Muscle layer of duodenum (tissue), 2 donors: Measurements from ENCODE around the gene EYA3.
"Not testable (repeated sequence)": the region's sequence is repeated elsewhere in the genome, so short reads cannot be mapped to it uniquely, and the experiment has no call there.

Experiments
- H3K27ac ChIP-seq: one replicate; pipeline ENCODE4 v1.7.0; 2013; ENCODE audit warnings: mild to moderate bottlenecking, low read length
- H3K27me3 ChIP-seq: one replicate; pipeline ENCODE4 v1.7.0; 2013; ENCODE audit warnings: low read depth, mild to moderate bottlenecking, control low read depth, low read length
- H3K36me3 ChIP-seq, 2 donors: one replicate each; pipeline ENCODE4 v1.7.0; 2013; ENCODE audit warnings: low read length in 2 of 2, control low read depth in 1 of 2, mild to moderate bottlenecking in 1 of 2; ENCODE audit not compliant: insufficient read depth in 2 of 2, control insufficient read depth in 1 of 2
- H3K4me1 ChIP-seq, 2 donors: one replicate each; pipeline ENCODE4 v1.7.0; 2013; ENCODE audit warnings: low read length in 2 of 2, mild to moderate bottlenecking in 2 of 2, control low read depth in 1 of 2, moderate library complexity in 1 of 2; ENCODE audit not compliant: insufficient read depth in 2 of 2, control insufficient read depth in 1 of 2
- H3K4me3 ChIP-seq, 2 donors: one replicate each; pipeline ENCODE4 v1.7.0; 2013; ENCODE audit warnings: low read length in 2 of 2, low read depth in 1 of 2, mild to moderate bottlenecking in 1 of 2
- H3K9me3 ChIP-seq, 2 donors: one replicate each; pipeline ENCODE4 v1.7.0; 2013; ENCODE audit warnings: low read length in 2 of 2, control low read depth in 1 of 2, mild to moderate bottlenecking in 1 of 2; ENCODE audit not compliant: control insufficient read depth in 1 of 2
- donor health status: healthy.

Gene EYA3

DNA sequence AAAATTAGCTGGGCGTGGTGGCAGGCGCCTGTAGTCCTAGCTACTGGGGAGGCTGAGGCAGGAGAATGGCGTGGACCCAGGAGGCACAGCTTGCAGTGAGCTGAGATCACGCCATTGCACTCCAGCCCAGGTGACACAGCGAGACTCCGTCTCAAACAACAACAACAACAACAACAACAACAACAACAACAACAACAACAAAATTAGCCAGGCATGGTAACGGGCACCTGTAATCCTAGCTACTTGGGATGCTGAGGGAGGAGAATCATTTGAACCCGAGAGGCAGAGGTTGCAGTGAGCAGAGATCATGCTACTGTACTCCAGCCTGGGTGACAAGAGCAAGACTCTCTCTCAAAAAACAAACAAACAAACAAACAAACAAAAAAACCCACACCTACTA lies 85.3 kb downstream of the EYA3 start:
- H3K4me3 ChIP-seq, H3K27me3 ChIP-seq, H3K9me3 ChIP-seq, H3K27ac ChIP-seq, H3K4me1 ChIP-seq: not testable (repeated sequence)
- peaks cover 5 to 33% of the 10 kb centered on the region in 2 donors for H3K36me3 ChIP-seq

- H3K36me3 ChIP-seq: peaks cover 9 to 39% of the 10 kb centered on the region in 2 donors
- H3K9me3 ChIP-seq: no peaks in the 10 kb centered on the region
- no peaks in the 10 kb centered on the region for H3K27me3 ChIP-seq
- H3K27ac ChIP-seq: no peak overlapping the region
- H3K4me3 ChIP-seq: no peak overlapping the region
- H3K4me1 ChIP-seq: no peaks in the 10 kb centered on the region
Measured at GRCh38 chr1:28002600-28002999, 85.8 kb downstream of the EYA3 start.

DNA sequence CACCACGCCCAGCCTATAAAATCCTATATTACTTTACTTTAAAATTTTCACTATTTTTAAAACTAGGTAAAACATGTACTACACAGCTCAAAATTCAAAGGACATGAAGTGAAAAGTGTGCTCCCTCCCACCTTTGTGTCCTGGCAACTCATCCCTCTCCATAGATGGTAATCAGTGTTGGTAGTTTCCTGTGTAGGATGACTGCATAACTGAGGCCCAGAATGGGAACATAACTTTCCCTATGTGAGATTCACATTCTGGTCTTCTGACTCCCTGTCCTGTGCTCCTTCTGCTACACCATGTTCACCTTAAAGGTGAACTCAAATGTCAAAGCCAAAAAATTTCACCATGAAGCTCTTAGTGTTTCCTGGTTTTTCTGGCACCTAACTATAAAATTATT lies 89.4 kb downstream of the EYA3 start:
- Histone ChIP-seq H3K36me3 (peaks cover 19 to 51% of the 10 kb centered on the region in 2 donors), H3K27me3 (no peaks in the 10 kb centered on the region), H3K4me1 (no peaks in the 10 kb centered on the region), H3K27ac (no peak overlapping the region), H3K4me3 (no peak overlapping the region), H3K9me3 (no peaks in the 10 kb centered on the region)

- H3K36me3 ChIP-seq: peaks cover 37 to 80% of the 10 kb centered on the region in 2 donors
- not testable (repeated sequence) for H3K27ac ChIP-seq, H3K4me3 ChIP-seq, H3K27me3 ChIP-seq, H3K9me3 ChIP-seq, H3K4me1 ChIP-seq
Measured at GRCh38 chr1:27994526-27994925, 93.9 kb downstream of the EYA3 start.

DNA sequence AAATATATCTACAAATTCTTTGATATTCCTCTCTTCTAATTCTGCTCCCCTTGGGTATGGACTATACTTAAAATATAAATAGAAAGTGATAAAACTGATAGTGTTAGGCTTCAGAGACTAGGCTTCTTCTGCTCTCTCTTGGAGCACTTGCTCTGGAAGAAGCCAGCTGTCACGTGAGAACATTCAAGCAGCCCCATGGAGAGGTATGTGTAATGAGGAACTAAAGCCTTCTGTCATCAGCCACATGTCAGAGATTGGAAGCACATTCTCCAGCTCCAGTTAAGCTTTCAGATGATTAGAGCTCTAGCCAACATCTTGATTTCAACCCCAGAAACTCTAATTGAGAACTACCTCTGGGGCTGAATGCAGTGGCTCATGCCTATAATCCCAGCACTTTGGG lies 94.3 kb downstream of the EYA3 start:
- H3K4me1 ChIP-seq: no peaks in the 10 kb centered on the region
- no peaks in the 10 kb centered on the region for H3K9me3 ChIP-seq
- no peak overlapping the region for H3K27ac ChIP-seq
- H3K4me3 ChIP-seq: no peak overlapping the region
- H3K36me3 ChIP-seq: peaks cover 38 to 82% of the 10 kb centered on the region in 2 donors
- H3K27me3 ChIP-seq: no peaks in the 10 kb centered on the region

GRCh38 chr1:27993241-27993640 lies 95.2 kb downstream of the EYA3 start:
- H3K36me3 ChIP-seq: peaks cover 44 to 84% of the 10 kb centered on the region in 2 donors
- H3K4me3 ChIP-seq: no peak overlapping the region
- no peaks in the 10 kb centered on the region for H3K4me1 ChIP-seq
- H3K27ac ChIP-seq: no peak overlapping the region
- no peaks in the 10 kb centered on the region for H3K27me3 ChIP-seq
- H3K9me3 ChIP-seq: no peaks in the 10 kb centered on the region

DNA sequence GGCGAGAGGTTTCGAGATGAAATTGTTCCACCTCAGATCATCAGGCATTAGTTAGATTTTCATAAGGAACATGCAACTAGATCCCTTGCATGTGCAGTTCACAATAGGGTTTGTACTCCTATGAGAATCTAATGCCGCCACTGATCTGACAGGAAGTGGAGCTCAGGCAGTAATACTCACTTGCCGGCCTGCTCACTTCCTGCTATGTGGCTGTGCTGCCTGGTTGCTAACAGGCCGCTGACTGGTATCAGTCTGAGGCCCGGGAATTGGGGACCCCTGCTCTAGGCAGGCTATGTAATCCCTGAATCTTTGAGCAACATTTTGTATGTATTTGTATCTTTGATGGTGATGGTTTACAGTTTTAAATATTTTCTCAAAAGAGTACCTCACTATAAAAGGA lies 96.1 kb downstream of the EYA3 start:
- H3K4me3 ChIP-seq: no peak overlapping the region
- H3K36me3 ChIP-seq: peaks cover 41 to 81% of the 10 kb centered on the region in 2 donors
- H3K27me3 ChIP-seq: no peaks in the 10 kb centered on the region
- H3K9me3 ChIP-seq: no peaks in the 10 kb centered on the region
- no peak overlapping the region for H3K27ac ChIP-seq
- H3K4me1 ChIP-seq: no peaks in the 10 kb centered on the region

DNA sequence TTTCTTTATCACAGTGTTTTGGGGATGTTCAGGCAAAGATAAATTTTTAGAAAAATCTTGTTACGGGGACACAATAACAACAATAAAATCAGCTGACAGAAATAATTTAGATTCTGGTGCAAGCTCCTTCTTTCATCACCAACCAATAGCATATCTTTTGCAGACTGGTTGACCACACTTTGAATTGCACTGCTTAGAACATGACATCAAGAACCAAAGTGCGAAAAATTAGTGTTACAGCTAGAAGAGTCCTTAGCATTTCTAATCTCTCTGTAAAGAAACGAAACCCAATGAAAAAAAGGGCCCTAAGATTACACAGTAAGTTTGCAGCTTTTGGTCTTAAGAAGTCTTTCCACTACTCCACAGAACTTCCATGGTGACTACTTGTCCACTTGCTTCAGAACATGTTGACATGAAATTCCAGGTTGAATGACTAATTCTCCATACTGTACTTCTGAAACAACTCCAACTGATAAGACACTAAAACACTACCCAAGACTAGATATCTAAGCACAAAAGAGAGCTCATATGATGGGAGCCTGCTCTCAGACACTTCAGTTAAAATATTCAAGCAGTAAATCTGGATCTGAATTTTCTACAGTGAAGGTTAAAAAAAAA lies 97.4 kb downstream of the EYA3 start:
- H3K9me3 ChIP-seq: no peaks in the 10 kb centered on the region
- no peak overlapping the region for H3K4me3 ChIP-seq
- no peaks in the 10 kb centered on the region for H3K4me1 ChIP-seq
- H3K27me3 ChIP-seq: no peaks in the 10 kb centered on the region
- no peak overlapping the region for H3K27ac ChIP-seq
- peaks cover 39 to 72% of the 10 kb centered on the region in 2 donors for H3K36me3 ChIP-seq

- peaks cover 9 to 17% of the 10 kb centered on the region in 2 donors for H3K36me3 ChIP-seq
- H3K4me1 ChIP-seq: peaks cover 0 to 4% of the 10 kb centered on the region in 2 donors
- no peak overlapping the region for H3K4me3 ChIP-seq
- H3K27me3 ChIP-seq: no peaks in the 10 kb centered on the region
- H3K9me3 ChIP-seq: no peaks in the 10 kb centered on the region
- H3K27ac ChIP-seq: no peak overlapping the region
Measured at GRCh38 chr1:27981145-27981544, 107.3 kb downstream of the EYA3 start.

DNA sequence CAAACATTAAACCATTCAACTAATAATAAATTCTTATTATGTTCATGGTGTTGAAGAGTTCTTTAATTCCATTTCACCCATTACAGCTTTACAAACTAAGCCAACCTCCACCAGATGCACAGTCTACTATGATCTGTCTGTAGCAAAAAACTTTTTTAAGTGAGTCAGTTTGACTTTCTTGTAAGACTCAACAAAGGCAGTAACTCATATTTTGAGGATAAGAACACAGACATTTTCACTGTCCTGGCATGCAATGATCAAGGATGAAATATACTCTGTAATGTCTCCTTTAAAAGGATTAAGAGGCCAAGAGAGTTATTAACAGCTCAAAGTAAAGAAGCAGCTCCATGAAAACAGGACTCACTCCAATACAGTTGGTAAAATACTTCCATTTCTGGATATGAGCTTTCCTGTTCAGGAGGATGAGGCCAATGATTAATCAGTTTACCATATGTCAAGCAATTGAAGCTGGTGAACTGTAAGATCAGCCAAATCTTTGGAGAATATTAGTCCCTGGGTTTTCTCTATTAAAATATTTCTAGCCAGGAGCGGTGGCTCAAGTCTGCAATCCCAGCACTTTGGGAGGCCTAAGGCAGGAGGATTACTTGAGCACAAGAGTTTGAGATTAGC lies 108.1 kb downstream of the EYA3 start:
- Histone ChIP-seq H3K27ac (no peak overlapping the region), H3K27me3 (no peaks in the 10 kb centered on the region), H3K36me3 (peaks cover 9 to 17% of the 10 kb centered on the region in 2 donors), H3K4me1 (peaks cover 0 to 4% of the 10 kb centered on the region in 2 donors), H3K9me3 (no peaks in the 10 kb centered on the region), H3K4me3 (no peak overlapping the region)

GRCh38 chr1:27979859-27980201 lies 108.6 kb downstream of the EYA3 start:
- Histone ChIP-seq H3K4me3 (no peak overlapping the region), H3K9me3 (no peaks in the 10 kb centered on the region), H3K27ac (no peak overlapping the region), H3K36me3 (peaks cover 9 to 17% of the 10 kb centered on the region in 2 donors), H3K27me3 (no peaks in the 10 kb centered on the region), H3K4me1 (peaks cover 0 to 4% of the 10 kb centered on the region in 2 donors)
